Measurements from ENCODE around the gene HBG2. TPM values are rescaled to one million over a fixed set of nuclear protein-coding genes. Genes with fewer than 3 reads are reported as not detected.

HBG2 gene
- total and polyA plus RNA-seq, 2 experiments from 2014 or later: not detected

DNA sequence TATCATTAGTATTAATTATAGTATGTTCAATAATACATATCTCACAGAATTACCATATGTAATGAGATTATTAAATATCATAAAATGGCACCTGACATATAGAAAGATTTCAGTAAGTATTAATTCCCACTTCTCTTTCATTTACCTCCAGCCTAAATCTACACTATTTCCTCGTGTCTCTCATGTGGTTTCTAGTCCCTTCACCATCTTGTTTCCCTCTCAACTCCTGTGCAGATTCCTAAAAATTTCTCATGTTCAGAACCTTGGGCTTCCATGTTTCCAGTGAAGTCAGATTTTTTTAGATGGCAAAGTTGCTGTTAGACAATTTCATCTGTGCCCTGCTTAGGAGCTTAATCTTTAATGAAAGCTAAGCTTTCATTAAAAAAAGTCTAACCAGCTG is 29.3 kb upstream of the HBG2 start (continued):
- TF ChIP-seq CTCF (conservative IDR thresholded peaks at IDR 0.05; ENCODE audit: low read depth in 2 of 2): no peak
- TF ChIP-seq REST (IDR thresholded peaks at IDR 0.05; ENCODE audit: unreplicated experiment): no peak

GRCh38 chr11:5283086-5283485 is 28.5 kb upstream of the HBG2 start:
- no peaks in the 10 kb centered on the region for H3F3A ChIP-seq (replicated peaks; ENCODE audit: low read depth)
- Mint-ChIP-seq H3K4me3 (no peak overlapping the region), H3K27me3 (ENCODE audit: insufficient read depth, low read depth, poor library complexity) (peaks cover 1% of the 10 kb centered on the region), H3K27ac (no peak overlapping the region), H3K36me3 (ENCODE audit: low read depth) (no peaks in the 10 kb centered on the region), H3K4me1 (peaks cover 5% of the 10 kb centered on the region), H3K9me3 (no peaks in the 10 kb centered on the region)
- no peak overlapping the region for H3K4me3 ChIP-seq
- H3K27ac ChIP-seq (ENCODE audit: low read depth): no peak overlapping the region
- no peaks in the 10 kb centered on the region for H4K20me1 ChIP-seq (replicated peaks; ENCODE audit: insufficient read depth)
- H2AFZ ChIP-seq: no peak overlapping the region
- peaks cover 8% of the 10 kb centered on the region; the same call in 1 of the 2 replicates for H3K9me2 ChIP-seq (ENCODE audit: insufficient read depth)
- no peak for DNase-seq (ENCODE audit: low spot score)
- no peak overlapping the region for H3K4me2 ChIP-seq
- H3K27me3 ChIP-seq (ENCODE audit: insufficient read depth): no peaks in the 10 kb centered on the region
- H3K4me1 ChIP-seq (ENCODE audit: insufficient read depth): no peaks in the 10 kb centered on the region
- H3K79me2 ChIP-seq (replicated peaks; ENCODE audit: insufficient read depth): no peaks in the 10 kb centered on the region
- H3K36me3 ChIP-seq (ENCODE audit: insufficient read depth): no peaks in the 10 kb centered on the region
- ATAC-seq: no peak
- TF ChIP-seq ETS1 (IDR thresholded peaks at IDR 0.05): no peak
- no peak for TF ChIP-seq CTCF (conservative IDR thresholded peaks at IDR 0.05; ENCODE audit: low read depth in 2 of 2)
- TF ChIP-seq JUNB (IDR thresholded peaks at IDR 0.05; ENCODE audit: unreplicated experiment): no peak
- TF ChIP-seq STAT1 (IDR thresholded peaks at IDR 0.05; ENCODE audit: unreplicated experiment): no peak
- no peak for TF ChIP-seq EZH2 (IDR thresholded peaks at IDR 0.05; ENCODE audit: low read depth, unreplicated experiment)
- TF ChIP-seq CREB1 (CRISPR knock-in tag; IDR thresholded peaks at IDR 0.05; ENCODE audit: low read depth): no peak
- TF ChIP-seq ZNF462 (CRISPR knock-in tag; IDR thresholded peaks at IDR 0.05): no peak
- no peak for TF ChIP-seq ZNF331 (CRISPR knock-in tag; IDR thresholded peaks at IDR 0.05; ENCODE audit: low read depth)
- TF ChIP-seq ZNF114 (CRISPR knock-in tag; IDR thresholded peaks at IDR 0.05): no peak

Measured in GM23338 (cell line).